GM19238 (cell line): ENCODE data around the gene MAP3K19.
"Not testable (repeated sequence)": the region's sequence is repeated elsewhere in the genome, so short reads cannot be mapped to it uniquely, and the experiment has no call there.

Experiments
- DNase-seq: peaks from one replicate; pipeline ENCODE4 v3.0.0; 2011; ENCODE audit warnings: low spot score; ENCODE audit not compliant: insufficient read length

The MAP3K19 gene

DNA sequence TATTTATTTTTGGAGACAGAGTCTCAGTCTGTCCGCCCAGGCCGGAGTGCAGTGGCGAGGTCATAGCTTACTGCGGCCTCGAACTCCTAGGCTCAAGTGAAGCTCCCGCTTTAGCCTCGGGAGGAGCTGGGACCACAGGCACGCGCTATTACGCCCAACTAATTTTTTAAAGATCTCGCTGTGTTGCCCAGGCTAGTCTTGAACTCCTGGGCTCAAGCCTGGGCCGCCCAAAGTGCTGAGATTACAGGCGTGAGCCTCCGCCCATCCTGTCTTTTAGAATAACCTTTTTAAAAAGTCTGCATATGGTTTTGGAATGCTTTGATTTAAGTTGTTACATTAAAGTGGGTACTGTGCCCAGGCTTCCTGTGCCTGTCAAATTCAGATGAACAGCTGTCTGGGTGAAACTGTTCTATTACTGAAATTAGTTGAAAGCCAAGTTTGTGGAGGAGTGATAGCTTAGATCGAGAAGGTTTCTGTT lies 5.8 kb upstream of the MAP3K19 start:
- DNase-seq = no peak

DNA sequence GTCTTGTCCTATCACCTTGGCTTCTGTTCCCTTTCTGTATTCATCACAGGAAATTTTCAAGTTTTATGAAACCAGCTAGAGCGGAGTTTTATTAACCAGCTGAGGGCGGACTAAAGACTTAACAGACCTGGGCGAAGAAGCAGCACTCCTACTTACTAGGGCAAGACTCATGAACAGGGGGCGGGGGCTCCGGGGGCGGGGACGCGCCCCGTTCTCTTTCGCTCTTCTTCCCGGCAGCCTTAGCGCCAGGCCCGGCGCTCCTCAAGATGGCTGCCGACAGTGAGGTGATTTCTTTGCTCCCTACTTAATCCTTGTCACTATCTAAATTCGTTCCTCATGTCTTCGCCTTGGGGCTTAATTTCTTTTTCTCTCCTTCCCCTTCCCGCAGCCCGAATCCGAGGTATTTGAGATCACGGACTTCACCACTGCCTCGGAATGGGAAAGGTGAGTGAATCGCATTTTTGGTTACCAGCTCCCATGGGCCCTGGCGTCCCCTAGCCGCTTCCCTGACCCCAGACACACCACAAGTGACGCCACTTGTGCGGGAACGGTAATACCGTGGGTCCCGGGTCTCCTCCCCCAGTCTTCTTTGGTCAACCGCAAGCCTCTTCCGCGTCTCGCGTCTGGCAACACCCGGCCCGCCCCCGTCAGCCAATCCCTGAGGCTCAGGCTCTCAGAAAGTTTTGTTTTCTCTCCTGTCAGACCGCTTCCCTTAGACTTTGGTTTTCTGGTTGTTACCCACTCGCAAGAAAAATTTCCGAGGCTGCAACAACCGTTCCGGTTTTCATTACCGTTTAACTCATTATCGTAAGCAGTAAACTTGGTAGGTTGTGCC lies 5.0 kb upstream of the MAP3K19 start, which contains the start of gene RAB3GAP1:
Gene RAB3GAP1 (plus strand): TSS at position 251 of the 835 bp plus-strand sequence. CDS start 16 bp downstream, at position 267.
- peak; percentile 82 for DNase-seq

DNA sequence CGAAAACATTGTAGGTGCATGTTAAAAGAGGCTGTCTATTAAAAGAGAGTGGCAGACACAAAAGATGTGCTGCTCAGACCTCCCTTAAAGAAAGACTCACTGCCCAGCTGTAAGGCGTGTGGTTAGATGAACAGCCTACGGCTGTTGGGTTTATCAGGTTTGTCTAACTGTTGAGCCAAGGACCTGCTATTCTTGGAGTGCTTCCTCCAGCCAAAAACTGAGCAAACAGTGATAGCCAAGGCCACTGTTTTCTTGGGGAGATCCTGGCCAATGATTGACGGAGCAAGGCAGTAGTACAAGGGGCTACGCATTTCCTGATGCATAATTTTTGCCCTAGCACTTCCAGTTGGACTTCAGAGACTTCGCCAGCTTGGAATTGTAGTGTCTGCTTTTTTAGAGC lies 3.4 kb upstream of the MAP3K19 start:
- DNase-seq = no peak

DNA sequence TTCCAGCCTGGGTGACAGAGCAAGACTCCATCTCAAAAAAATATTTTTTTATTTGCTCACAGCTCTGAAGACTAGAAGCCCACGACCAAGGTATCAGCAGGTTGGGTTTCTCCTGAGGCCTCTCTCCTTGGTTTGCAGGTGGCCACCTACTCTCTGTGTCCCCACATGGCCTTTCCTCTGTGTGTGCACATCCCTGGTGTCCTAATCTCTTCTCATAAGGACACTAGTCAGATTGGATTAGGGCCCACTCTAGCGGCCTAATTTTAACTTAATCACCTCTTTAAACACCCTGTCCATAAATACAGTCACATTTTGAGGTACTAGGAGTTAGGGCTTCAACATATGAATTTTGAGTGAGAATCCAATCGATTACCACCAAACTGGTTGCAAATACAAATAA lies 2.9 kb upstream of the MAP3K19 start:
- DNase-seq = no peak

DNA sequence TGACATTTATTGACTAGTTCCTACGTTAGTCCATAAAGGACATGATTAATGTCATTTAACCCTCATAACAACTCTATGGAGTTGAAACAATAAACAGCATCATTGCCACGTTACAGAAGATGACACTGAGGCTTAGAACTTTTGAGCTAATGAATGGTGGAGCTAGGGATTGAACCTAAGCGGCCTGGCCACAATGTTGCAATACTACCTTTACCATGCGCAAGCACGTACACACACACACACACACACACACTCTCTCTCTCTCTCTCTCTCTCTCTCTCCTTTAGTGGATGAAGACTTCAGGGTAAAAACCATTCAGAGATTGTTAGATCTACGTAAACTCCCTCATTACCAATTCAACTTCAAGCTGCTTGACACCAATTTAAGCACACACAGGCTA lies 875 bp upstream of the MAP3K19 start:
- no peak for DNase-seq

DNA sequence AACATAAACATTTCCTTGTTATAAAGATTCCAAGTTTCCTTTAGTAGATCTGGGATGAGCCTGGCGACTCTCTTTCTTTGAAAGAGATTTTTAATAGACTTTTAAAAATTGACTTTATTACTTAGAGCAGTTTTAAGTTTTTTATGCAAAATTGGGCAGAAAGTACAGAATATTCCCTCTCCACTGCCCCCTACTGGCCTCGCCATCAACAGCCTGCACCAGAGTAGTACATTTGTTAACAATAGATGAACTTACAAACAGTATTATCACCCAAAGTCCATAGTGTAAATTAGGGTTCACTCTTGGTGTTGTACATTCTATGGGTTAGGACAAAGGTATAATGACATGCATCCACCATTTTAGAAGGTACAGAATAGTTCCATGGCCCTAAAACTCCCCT lies 3.9 kb downstream of the MAP3K19 start:
- DNase-seq = no peak

DNA sequence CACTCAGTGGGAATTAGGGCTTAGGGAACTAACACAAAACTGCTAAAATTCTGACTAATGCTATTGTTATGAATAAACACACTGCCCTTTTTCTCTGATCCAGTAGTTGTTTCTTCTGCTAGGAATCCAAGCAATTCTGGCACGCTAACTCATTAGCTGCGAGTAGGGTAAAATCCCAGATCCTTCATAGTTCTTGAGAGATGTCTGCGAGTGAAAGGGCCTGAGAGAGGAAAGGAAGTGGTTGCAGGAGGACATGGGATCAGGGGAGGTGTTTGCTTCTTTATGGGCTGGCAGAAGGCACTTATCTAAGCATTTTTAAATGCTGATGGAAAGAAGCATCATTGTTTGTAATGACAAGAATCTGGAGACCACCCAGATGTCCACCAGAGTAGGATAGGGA lies 9.4 kb downstream of the MAP3K19 start:
- no peak for DNase-seq

DNA sequence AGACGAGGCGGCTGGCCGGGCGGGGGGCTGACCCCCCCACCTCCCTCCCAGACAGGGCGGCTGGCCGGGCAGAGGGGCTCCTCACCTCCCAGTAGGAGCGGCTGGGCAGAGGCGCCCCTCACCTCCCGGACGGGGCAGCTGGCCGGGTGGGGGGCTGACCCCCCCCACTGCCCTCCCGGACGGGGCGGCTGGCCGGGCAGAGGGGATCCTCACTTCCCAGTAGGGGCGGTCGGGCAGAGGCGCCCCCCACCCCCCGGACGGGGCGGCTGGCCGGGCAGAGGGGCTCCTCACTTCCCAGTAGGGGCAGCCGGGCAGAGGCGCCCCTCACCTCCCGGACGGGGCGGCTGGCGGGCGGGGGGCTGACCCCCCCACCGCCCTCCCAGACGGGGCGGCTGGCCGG lies 14.0 kb downstream of the MAP3K19 start:
- not testable (repeated sequence) for DNase-seq

DNA sequence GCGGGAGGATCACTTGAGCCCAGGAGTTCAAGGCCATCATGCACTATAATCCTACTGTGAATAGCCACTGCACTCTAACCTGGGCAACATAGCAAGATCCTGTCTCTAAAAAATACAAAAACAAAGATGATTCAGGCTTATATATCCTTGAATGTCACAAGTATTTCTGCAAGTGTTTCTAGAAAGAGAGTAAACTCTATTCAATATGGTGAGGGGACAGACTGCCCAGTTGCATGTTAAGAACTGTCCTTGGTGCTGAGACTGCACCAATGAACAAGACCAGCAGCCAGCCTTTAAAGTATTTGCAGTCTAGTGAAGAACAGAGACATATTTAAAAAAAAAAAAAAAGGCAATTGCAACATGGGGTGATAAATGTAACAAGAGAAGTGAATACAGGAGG lies 16.4 kb downstream of the MAP3K19 start:
- no peak for DNase-seq

DNA sequence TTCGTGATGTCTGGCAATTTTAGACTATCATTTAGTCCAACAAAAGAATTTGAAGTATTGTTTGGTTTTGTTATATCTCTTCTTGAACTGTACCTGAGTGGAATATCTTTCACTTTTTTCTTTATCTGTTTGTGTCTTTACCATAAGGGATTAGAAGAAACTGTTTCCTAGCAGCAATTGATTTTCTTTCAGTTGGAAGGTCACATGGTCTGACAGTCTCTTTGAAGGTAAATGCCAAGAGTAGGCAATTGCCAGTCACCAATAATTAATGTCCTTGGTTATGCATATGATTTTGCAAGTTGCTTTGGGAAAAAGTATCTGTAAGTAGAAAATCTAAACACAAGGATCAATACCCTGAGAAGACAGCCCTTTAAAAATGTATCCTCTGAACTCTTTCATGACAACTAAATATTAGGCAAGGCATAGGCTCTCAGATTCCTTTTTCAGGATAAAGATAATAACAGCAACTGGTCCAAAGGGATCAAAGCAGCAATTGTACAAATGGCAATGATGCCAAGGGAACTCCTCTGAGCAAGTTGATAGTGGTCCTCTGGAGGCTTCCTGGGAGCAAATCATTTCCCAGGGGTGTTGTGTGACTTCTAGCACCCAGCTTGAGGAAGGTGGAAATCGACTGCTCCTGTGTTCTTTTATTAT lies 17.6 kb downstream of the MAP3K19 start:
- DNase-seq = no peak

DNA sequence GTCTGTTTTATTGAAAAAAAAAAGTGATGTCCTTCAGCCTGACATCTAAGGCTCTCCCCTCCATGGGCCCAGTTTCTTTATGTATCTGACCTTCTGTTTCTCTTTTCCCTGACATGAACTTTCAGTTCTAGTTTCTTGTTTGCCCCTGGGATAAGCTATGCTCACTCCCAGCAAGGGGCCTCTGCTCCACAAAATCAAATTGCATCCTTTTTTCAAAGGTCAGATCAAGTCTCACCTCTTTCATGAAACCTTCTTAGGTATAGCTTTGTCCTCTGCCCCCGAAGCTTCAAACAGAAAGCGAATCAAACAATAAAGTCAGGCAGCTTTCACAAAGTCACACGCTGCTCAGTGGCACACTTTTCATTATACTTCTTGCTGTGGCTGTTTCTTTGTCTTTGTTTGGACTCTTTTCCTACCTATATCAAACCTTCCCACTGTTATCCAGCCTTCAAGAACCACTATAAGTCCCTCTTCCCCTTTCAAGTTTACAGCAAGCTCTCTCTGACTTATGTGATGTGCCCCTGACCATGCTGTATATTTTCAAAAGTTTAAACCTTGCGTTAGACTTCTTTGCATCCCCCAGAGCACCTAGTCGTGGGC lies 23.3 kb downstream of the MAP3K19 start:
- DNase-seq = no peak

DNA sequence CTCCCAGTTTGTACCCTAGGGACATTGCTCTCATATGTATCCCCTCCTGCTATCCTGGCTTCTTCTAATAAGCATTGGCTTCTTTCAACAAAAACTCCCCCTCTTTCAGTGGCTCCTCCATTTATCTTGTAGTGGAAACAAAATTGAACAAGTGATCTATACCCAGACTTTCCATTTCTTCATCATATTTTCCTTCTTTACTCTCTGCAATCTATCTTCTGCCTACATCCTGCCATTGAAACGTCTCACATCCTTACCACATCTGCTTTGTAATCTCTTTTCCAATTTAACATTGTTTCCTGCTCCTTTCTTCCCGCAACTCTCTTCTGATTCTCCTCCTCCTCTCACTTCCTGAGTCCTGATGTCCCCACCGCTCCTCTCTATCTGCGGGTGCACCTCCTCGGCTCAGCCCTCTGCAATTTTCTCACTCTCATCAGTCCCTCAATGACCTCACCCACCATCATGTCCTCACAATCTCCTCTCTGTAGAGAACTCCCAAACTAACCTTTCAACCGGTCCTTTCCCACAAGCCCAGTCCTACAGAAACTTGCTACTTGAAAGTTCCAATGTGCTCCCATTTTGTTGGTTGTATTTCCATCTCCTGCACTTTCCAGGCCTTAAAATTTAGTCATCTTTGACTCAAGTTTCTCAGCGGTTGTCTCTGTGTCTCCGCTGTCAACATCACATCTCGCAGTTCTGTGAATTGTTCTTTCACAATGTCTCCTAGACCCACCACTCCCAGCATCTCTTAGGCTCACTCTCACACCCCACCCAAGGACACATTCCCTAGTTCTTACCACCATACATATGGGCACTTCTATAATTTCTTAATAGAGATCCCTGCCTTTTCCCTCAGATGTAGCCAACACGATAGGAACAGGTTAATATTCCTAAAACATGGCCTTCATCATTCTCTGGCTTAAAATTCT lies 24.0 kb downstream of the MAP3K19 start:
- no peak for DNase-seq

DNA sequence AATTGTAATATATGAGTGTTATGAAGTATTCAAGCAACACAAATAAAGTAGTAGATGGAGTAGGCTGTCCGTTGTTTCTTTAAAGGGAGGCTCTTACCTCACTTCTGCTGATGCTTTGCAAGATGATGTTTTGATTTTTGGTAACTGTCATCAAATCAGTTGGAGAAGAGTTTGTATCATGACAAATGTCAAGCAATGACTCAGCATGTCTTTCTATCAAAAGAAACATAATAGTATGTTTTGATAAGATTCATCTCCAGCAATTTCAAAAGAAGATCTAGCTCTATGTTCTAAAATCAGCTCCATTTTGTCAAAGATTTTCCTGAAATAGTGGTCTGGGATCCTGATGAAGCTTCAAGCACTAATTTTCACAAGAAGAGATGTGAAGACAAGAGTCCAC lies 25.6 kb downstream of the MAP3K19 start:
- no peak for DNase-seq

DNA sequence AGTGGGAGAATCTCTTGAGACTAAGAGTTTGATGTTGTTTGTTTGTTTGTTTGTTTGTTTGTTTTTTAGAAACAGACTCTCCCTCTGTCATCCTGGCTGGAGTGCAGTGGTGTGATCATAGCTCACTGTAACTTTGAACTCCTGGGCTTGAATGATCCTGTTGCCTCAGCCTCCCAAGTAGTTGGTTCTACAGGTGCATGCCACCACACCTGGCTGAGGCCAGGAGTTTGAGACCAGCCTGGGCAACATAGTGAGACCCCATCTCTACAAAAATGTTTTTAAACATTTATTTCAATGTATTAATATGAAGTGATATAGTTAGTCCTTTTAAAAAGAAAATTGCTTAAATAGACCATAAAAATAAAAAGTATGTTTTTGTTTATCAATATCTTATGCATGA lies 35.6 kb downstream of the MAP3K19 start:
- no peak for DNase-seq

DNA sequence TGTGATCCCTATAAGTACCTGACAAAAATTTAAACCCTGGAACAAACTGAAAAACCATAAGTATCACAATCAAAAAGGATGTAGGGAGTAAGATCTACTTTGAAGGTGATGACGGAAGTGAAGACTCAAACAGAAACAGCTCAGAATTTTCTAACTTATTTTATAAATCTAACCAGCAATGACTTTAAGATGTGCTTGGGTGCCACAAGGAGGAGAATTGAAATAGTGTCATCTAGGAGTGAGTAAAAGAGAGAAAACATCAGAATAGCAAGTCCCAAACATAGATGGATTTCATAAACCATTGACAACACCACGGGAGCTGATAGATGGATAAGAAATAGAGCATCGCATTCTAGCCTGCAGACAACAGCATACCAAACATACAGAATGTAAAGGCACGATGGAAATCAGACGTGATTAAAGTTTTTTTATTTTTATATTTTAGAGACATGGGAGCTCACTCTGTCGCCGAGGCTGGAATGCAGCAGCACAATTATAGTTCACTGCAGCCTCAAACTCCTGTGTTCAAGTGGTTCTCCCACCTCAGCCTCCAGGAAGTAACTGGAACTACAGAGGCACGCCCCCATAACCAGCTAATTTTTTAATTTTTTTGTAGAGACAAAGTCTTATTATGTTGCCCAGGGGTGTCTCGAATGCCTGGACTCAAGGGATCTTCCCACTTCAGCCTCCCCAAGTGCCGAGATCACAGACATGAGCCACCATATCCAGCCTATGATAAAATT lies 36.9 kb downstream of the MAP3K19 start:
- DNase-seq = no peak

DNA sequence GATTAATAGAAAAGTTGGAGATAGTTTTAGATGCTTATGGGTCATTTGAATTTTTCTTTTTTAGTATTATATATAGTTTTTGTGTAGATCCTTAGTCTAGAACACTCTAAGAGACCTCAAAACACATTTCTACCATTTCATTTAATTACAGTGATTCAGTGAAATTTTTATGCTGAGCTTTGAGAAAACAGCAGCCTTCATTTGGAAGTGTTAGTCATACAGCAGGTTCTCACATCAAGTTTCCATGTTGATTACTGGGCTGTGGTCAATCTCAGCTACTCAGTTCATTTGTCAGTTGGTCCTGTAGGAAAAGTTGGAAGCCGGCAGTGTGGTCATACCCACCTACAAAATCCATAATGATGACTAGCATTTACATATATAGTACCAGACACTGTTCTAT lies 37.9 kb downstream of the MAP3K19 start:
- DNase-seq = no peak

DNA sequence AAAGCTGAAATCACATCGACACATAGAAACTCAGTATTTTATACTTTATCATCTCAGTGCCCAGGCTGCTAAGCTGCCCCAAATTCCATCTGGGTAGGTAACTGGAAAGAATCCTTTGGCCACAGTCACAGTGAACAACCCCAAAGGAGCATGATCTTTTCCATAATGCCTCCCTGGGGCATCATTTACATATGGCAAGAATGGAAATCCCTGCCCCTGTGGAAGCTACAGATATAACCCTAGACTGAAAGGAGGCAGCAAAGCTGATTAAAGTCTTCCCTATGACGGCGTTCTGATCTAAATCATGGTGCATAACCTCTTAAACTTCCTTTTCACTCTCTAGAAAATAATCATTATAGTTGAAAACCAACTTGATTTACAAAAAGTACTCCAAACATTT lies 41.5 kb downstream of the MAP3K19 start:
- DNase-seq = no peak

DNA sequence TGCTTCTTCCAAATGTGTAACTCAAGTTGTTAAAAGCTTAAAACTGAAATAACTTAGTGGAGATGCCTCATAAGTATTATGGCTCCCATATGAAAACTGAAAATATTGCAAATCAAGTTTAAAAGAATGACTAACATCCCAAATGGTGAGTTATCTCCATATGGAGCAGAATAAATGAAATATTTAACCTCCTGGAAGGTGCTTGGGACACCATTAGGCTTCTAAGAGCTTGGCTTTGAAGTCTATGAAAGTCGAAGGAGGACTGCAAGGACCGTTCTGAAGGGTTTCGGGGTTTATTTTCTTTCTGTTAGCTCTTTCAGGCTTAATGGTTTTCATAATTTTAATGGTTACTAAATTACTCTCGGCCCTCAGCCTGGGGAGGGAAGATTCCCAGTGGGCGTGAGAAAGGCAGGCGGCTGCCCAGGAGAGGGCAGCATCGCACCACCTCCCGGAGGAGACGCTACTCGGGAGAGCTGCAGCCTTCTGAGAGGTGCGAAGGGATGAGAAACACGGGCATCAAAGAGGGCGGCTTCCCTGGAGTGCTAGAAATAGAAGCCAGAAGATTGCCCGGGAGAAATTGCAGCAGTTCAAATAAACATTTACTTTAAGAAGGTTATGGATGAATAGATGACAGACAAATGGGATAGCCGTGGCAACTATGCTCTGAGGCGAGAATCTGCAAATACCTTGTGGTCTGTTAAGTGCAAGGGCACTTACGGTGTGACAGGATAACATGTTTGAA lies 43.1 kb downstream of the MAP3K19 start:
- peak; percentile 64 for DNase-seq

DNA sequence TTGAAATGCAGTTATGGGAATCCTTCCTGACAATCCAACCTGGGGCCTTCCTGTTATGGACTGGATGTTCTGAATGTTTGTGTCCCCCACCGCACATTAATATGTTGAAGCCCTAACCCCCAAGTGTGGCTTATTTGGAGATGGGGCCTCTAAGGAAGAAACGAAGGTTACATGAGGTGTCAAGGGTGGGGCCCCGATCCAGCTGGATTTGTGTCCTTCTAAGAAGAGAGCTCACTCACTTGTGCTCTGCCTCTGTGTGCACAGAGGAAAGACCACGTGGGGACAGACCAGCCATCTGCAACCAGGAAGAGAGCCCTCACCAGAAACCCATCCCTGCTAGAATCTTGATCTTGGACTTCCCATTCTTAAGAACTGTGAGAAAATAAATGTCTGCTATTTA lies 44.4 kb downstream of the MAP3K19 start:
- DNase-seq = no peak

DNA sequence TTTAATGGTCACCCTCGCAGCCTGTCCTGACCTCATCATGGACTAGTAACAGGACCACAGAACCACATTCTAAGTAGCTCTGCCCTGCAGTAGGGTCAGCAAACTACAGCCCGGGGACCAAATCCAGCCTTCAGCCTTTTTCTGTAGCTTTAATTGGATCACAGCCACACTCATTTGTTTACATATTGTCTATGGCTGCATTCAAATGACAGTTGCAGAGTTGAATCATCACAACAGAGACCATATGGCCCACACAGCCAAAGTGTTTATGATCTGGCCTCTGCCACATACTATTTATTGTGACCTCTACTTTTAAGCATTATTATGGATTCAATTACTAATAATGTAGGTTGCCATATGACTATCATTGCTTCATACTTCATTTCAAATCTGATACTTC lies 47.7 kb downstream of the MAP3K19 start:
- no peak for DNase-seq
